NCI-H1105 treated with DMSO at 0.1 percent for 48 hours (cell line): Measurements from ENCODE around the gene FRAT2.
"Not testable (repeated sequence)": the region's sequence is repeated elsewhere in the genome, so short reads cannot be mapped to it uniquely, and the experiment has no call there.

ENCODE experiments used
- DNase-seq: peaks from one replicate; lab custom pipeline; 2025; lab: John Stamatoyannopoulos, UW

FRAT2 gene

DNA sequence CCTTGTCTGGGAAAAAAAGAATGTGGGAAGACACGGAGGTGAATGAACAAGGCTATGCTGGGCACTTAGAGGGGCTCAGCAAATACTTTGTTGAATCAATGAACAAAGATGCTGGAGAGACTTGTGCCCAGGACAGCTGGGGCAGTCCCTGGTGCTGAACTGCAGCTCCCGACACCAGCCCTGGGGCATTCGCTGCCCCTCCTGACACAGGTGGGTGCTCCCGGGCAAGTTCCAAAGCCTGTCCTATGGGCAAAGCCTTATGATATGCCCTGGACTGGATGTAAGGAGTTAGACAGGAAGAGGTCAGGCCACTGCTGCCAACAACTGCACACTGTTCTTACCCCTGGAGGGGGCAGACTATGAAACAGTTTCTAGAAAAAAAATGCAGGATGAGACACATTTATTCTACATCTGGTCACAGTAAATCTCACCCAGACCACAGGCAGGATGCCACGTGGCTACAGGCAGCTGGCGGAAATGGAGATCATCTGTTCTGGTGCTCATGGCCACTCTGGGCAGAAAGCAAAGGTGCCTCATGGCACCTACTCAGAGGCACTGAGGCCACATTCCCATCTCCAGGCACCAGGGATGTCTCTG lies 21.9 kb upstream of the FRAT2 start:
- DNase-seq, result no peak

- DNase-seq, result no peak
These were observed 21.0 kb upstream of the FRAT2 start for GRCh38 chr10:97355571-97355975.

- no peak for DNase-seq
These were observed 19.4 kb upstream of the FRAT2 start for GRCh38 chr10:97353945-97354344.

DNA sequence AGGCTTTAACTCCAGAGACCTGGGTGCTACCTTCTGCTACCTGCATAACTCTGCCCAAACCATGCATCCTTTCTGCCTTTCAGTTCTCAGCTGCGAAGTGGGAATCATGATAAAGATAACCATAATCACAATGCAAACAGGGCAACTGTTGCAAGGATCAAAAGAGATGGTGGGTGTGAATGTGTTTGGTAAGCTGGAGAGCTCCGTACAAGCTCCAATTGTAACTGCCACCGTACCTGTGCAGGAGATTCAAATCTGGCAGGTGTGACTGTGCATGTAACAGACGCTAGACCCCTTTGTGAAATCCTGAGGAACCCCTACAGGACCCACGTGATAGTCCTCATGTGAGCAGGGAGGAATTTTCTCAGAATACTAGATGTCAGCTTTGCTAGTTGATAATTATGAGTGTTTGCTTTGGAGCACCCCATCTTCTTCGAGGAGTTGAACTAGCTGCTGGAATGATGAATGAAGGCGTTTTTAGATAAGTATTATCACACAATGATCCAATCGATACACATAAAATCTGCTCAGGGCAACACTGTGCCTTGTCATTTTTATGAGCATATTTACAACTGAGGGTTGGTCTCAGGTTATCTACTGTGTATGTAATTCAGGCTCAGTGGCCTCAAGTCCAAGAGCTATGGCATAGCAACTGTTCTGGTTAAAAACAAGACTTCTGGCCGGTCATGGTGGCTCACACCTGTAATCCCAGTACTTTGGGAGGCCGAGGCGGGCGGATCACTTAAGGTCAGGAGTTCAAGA lies 15.4 kb upstream of the FRAT2 start:
- DNase-seq, result no peak

DNA sequence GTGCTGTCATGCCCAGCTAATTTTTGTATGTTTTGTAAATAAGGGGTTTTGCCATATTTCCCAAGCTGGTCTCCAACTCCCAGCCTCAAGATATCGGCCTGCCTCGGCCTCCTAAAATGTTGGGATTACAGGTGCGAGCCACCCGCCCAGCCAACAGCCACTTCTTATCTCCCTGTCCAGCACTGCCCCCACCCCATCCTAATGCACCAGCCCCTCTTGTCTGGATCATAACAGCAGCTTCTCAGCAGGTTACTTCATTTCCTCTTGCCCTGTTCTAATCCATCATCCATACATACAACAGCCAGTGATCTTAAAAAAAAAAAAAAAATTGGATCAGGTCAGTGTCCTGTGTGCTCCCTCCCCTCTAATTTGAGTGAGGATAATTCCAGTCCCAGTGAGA lies 12.8 kb upstream of the FRAT2 start:
- no peak for DNase-seq

DNA sequence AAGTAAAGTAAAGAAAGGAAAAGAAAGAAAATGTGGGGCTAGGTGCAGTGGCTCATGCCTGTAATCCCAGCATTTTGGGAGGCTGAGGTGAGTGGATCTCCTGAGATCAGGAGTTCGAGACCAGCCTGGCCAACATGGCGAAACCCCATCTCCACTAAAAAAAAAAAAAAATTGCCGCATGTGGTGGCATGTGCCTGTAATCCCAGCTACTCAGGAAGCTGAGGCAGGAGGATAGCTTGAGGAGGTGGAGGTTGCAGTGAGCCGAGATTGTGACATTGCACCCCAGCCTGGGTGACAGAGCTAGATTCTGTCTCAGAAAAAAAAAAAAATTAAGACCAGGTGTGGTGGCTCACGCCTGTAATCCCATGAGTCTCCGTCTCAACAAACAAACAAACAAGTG lies 9.1 kb upstream of the FRAT2 start:
- DNase-seq, result not testable (repeated sequence)

GRCh38 chr10:97341416-97341815 lies 6.9 kb upstream of the FRAT2 start:
- DNase-seq, result no peak

DNA sequence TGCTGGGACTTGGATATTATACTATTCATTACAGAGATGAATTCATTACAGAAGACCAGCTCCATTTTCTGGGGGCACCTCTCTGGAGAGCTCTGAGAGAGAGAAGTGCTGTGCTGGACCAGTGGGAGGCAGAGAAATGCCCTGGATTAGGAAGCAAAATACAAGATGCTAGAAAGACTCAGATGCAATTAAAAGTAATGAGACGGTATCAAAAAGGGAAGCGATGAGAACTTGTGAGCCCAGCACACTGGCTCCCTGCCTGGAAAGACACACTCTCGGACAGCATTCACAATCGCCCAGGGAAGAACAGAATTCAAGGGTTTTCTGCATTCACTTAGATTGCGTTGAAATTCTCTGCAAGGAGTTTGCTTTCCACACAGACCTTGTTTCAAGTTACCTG lies 3.5 kb upstream of the FRAT2 start:
- DNase-seq, result no peak

GRCh38 chr10:97336942-97337831 lies 2.7 kb upstream of the FRAT2 start:
- DNase-seq, result peak; percentile 24

- DNase-seq, result no peak
These were observed 1.9 kb upstream of the FRAT2 start for GRCh38 chr10:97336446-97336845.

GRCh38 chr10:97336006-97336405 lies 1.5 kb upstream of the FRAT2 start:
- no peak for DNase-seq

DNA sequence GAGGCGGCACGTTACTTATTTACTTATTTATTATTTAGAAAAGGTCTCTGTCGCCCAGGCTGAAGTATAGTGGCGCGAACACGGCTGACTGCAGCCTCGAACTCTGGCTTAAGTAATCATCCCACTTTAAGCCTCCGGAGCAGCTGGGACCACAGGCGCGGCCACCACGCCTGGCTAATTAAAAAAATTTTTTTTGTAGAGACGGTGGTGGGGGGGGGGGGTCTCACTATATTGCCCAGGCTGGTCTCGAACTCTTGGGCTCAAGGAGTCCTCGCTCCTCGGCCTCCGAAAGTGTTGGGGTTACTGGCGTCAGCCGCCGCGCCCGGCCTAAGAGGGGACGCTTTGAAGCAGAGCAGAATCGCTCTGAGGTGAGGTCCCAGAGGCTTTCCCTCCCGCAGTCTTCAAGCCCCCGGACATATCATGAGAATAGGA lies 675 bp upstream of the FRAT2 start:
- DNase-seq, result no peak

- DNase-seq, result no peak
These were observed 744 bp downstream of the FRAT2 start for GRCh38 chr10:97333601-97334369.

DNA sequence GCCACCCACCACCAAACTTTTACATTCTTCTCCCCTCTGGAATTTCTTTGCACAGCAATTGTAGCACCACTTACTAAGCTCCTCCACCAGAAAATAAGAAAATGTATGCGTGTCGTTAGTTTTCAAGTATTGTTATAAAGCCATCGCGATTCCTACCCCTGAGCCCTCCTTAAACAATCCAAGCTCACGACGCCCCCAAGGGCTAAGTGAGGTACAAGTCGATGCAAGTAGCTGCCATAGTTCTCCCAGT lies 1.3 kb downstream of the FRAT2 start:
- peak; percentile 7 for DNase-seq

DNA sequence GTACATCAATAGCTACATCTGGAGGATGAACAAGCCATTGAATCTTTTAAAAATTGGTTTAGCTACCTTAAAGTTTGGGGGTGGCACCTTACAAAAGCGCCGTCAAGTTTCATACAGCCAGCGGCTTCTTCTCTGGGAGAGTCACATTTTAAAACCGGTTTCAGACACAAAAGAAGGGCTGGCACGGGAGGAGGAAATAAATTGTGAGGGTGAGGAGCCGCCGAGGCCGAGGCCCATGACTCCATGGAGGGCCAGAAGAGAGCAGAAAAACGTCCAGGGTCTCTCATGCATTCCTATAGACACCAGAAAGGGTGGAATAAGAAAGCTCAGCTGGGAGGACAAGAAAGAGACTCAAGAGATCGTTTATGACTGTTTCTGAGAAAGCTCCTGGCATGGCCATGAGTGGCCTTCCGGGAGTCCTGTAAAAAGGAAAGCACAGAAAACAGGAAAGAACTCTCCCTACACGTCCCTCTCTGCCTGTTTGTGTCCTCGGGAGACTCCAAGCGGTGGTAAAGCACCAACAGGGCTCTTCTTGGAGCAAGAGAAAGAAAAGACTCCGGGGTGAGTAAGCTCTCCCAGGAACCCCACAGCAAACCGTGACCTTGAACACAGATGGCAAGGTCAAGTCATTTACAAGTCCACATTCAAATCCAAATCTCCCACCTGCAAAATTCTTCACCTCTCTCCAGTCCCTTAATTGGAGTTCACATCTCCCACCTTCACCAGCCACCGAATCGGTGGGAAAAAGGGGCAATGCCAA lies 1.8 kb downstream of the FRAT2 start:
- no peak for DNase-seq

GRCh38 chr10:97331153-97331703 lies 3.3 kb downstream of the FRAT2 start:
- no peak for DNase-seq

DNA sequence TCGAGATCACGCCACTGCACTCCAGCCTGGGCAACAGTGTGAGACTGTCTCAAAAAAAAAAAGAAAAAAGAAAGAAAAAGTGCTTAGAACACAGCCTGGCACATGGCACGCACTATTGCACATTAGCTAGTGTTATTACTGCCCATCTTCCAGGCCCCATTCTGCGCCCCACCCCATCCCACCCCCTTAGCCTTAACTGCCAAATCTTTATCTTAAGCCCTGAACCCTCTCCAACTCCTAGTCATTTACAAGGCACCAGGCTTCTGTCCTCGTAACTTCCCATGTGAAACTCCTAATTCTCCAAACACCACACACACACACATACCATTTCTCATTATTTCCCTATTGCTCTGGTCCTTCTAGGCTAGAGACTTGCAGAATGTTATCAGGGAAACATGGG lies 4.8 kb downstream of the FRAT2 start:
- no peak for DNase-seq

DNA sequence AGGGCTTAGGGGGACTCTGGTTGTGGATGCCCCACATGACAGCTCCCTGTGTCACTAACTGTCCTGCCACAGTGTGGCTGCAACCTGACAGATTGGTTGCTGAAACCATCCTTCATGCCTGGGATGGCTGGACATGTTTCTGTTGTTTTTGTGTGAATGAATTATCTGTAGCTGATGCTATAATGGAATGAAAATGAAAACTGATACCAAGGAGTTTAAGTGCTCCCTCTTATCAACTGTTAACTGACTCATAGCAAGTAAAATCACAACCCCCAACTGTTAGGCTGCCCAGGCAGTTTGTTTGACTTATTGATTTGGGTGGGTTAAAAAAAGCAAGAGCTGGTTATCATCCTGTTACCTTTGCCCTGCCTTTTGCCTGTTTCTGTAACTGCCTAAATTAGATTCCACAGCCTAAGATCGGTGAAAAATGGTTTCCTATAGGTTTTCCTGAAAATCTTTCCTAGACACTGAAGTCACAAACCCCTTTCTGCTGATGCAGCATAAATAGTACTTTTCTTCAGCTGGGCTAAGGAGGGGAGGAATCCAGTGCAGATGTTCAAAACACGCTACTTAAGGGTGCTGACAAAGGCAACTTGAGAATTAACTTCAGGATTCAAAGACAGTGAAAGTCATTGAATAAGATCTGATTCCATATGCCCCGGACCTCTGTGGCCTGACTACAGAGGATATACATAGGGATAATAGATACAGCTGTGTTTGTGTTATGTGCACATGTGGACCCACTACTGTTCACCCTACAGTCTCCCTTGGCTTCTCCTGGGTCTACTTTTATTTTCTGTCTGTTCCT lies 5.7 kb downstream of the FRAT2 start:
- DNase-seq, result no peak

GRCh38 chr10:97327348-97328294 lies 6.9 kb downstream of the FRAT2 start:
- peak; percentile 2 for DNase-seq
